Stimulated activated CD4-positive, alpha-beta T cell treated with anti-CD3 and anti-CD28 coated beads, Interleukin-12 subunit alpha, Interleukin-12 subunit beta, amount 100 ng/mL, for 4 hours (primary cell): ENCODE measurements around the gene FSTL4.

Source experiments
- DNase-seq: peaks from one replicate; pipeline ENCODE4 v3.0.0-alpha.2; 2020

FSTL4 gene

GRCh38 chr5:133381571-133382365 is 230.6 kb downstream of the FSTL4 start:
- DNase-seq, result no peak

- no peak for DNase-seq
Measured at GRCh38 chr5:133381041-133381440, 231.3 kb downstream of the FSTL4 start.

- no peak for DNase-seq
Measured at GRCh38 chr5:133377736-133378135, 234.6 kb downstream of the FSTL4 start.

GRCh38 chr5:133376986-133377385 is 235.4 kb downstream of the FSTL4 start:
- DNase-seq, result no peak

GRCh38 chr5:133373121-133373870 is 239.0 kb downstream of the FSTL4 start:
- DNase-seq, result no peak

- DNase-seq, result no peak
Measured at GRCh38 chr5:133372293-133372937, 239.9 kb downstream of the FSTL4 start.

GRCh38 chr5:133371371-133372155 is 240.8 kb downstream of the FSTL4 start:
- no peak for DNase-seq

- DNase-seq, result no peak
Measured at GRCh38 chr5:133370904-133371303, 241.4 kb downstream of the FSTL4 start.

- no peak for DNase-seq
Measured at GRCh38 chr5:133370036-133370831, 242.1 kb downstream of the FSTL4 start.

- DNase-seq, result no peak
Measured at GRCh38 chr5:133368916-133369783, 243.2 kb downstream of the FSTL4 start.

GRCh38 chr5:133367984-133368383 is 244.4 kb downstream of the FSTL4 start:
- DNase-seq, result no peak

- DNase-seq, result no peak
Measured at GRCh38 chr5:133367071-133367786, 245.1 kb downstream of the FSTL4 start.

GRCh38 chr5:133366438-133366837 is 245.9 kb downstream of the FSTL4 start:
- DNase-seq, result no peak

GRCh38 chr5:133365738-133366137 is 246.6 kb downstream of the FSTL4 start:
- DNase-seq, result no peak

- DNase-seq, result no peak
Measured at GRCh38 chr5:133364936-133365707, 247.2 kb downstream of the FSTL4 start.

GRCh38 chr5:133363807-133364587 is 248.3 kb downstream of the FSTL4 start:
- no peak for DNase-seq

GRCh38 chr5:133362438-133362837 is 249.9 kb downstream of the FSTL4 start:
- DNase-seq, result no peak

GRCh38 chr5:133361922-133362321 is 250.4 kb downstream of the FSTL4 start:
- DNase-seq, result no peak
